GM18951 (cell line): Measurements from ENCODE around the gene FGF14.

Experiments used
- POLR2A ChIP-seq: IDR thresholded peaks from 4 replicates; pipeline ENCODE4 v1.6.1; 2011; ENCODE audit warnings: mild to moderate bottlenecking; ENCODE audit not compliant: insufficient read length, insufficient read depth; ENCODE audit errors: extremely low read depth
- in situ Hi-C: fragments of 300-500 bp; cut with MboI; formaldehyde crosslinking; loops from one replicate; pipeline ENCODE4 v1.12.0; 2022; ENCODE audit warnings: low sequenced_read_pairs, mixed read lengths, inconsistent platforms; ENCODE audit not compliant: unreplicated experiment

FGF14 gene

DNA sequence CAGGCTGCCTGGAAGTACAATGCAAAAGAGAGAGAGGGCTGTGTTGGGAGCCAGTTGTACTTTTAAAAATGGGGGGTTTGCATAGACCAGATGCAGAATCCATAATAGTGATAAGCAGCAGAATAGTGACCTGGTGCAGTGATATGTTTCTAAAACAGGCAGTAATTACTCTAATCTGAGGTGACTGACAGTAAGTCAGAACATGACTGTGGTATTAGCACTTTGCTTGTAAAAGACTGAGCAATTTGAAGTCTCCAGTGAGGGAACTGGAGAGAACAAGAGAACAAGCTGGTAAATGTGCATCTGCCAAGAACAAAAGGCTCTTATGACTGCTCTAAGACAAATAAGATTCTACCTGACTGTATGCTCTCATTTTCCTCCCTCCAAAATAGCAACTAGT, 565.9 kb downstream of the FGF14 start:
- no peak for TF ChIP-seq POLR2A
- in situ Hi-C loops: no loop called here

DNA sequence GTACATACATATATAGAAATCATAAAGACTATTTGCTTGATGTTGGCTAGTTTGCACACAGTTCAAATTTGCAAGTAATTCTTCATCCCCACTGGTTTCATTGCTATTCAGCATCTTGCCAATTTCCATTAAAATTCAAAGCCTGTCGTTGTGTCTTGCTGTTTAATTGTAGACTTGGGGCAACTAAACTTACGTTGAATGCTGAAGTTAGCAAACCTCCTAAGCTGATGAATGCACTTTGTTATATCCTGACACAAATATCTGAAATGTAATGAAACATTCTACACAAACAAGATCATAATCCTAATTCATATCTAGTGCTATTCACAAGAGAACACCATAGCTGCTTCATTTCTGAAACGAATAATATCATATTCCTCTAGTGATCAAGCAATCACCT, 568.2 kb downstream of the FGF14 start:
- in situ Hi-C loops: no loop called here
- TF ChIP-seq POLR2A: no peak

DNA sequence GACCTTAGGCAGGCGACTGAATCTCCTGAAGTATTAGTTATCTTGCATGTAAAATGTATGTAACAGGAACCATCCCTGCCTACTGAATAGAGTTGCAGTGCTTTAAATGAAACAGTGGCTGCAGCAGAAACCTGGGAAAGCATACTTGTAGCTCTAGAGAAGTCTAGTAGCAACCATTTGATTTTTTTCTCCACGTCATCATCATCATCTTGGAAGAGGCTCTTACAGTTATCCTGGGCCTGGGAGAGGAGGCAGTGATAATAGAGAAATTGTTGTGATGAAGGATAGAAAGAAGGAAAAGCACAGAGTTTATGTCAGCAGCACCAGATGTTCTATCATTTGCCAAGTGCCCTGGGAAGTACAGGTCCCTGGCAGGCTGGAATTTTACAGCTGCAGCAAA, 571.8 kb downstream of the FGF14 start:
- no peak for TF ChIP-seq POLR2A
- in situ Hi-C loops: no loop called here

DNA sequence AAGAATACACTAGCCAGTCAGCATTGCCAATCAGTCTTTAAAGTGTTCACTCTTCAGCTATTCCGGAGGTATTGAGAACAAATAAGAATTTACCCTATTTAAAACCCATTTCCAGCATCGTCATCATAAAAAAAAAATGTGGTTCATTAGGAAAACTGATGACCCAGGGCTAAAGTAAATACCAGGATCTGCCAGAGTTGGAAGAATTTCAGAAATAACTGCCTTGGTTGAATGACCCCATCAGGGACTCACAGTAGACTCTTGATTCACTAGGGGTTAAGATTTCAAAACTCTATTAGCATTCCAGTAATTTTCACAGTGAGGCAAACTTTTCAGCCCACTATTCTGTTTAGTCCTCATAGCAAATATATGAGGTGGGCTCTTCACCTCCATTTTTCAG, 572.4 kb downstream of the FGF14 start:
- in situ Hi-C loops: no loop called here
- TF ChIP-seq POLR2A: no peak

DNA sequence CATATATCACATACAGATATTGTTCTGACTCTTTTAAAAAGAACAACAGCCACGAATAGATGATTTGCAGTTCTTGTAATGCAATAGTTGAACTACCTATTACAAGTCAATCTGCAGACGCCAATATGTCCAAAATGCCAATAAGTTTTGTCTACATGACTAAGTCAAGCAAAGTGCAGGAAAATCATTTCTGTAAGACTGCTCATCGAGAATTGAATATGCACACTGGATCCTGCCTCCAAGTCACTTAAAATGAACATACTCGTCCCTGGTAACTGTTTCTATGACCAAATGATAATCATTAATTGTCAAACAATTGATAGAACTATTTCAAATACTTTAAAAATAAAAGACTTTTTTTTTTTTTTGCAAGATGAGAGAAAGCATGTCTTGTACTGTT, 573.7 kb downstream of the FGF14 start:
- in situ Hi-C loops: no loop called here
- TF ChIP-seq POLR2A: no peak

DNA sequence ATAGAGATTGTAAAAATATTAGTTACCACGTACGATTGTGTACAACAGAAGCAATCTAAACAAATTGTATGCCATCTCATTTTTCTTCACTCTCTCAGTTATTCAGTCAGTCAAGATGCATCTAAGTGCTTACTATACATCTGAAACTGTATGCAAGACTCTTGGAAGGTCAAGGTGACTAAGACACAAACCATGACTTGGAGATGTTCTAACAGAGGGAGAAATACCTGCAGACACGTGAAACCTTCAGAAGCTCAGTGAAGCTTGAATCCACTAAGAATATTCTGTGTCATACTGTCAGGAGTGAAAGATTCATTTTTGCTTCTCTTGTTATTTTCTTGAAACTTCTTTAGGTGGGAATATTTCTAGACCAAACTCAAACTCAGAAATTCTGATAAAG, 584.0 kb downstream of the FGF14 start:
- no peak for TF ChIP-seq POLR2A
- in situ Hi-C loops: no loop called here

DNA sequence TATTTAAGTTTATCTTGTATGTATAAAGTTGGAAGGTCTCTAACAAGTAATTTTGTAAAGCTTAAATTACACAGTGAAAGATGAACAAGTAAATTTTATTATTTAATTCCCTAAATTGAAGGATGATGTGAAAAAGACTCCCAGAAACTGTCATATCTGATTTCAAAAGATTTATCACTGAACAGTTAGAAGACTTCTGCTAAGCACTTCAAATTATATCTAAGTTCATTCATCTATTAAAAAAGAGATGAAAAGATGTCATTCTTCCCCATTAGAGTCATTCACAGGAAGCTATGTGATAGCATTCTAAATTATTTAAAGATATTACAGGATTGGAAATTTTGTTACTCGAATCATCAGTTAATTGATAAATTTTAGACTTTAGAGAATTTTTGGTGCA, 590.0 kb downstream of the FGF14 start:
- in situ Hi-C loops: no loop called here
- TF ChIP-seq POLR2A: no peak

DNA sequence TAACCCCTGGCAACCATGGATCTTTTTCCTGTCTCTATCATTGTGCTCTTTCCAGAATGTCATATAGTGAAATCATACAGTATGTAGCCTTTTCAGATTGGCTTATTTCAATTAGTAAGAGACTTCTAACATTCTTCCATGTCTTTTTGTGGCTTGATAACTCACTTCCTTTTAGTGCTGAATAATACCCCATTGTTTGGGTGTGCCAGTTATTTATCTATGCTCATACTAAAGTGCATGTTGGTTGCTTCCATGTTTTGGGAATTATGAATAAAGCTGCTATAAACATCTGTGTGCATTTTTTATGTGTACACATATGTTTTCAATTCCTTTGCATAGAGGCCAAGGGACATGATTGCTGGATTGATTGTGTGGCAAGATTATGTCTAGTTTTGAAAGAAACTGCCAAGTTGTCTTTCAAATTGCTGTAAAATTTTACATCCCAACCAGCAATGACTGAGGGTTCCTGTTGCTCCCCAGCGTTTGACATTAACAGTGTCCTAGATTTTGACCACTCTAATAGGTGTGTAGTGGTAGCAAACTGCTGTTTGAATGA, 590.5 kb downstream of the FGF14 start:
- in situ Hi-C loops: no loop called here
- no peak for TF ChIP-seq POLR2A

DNA sequence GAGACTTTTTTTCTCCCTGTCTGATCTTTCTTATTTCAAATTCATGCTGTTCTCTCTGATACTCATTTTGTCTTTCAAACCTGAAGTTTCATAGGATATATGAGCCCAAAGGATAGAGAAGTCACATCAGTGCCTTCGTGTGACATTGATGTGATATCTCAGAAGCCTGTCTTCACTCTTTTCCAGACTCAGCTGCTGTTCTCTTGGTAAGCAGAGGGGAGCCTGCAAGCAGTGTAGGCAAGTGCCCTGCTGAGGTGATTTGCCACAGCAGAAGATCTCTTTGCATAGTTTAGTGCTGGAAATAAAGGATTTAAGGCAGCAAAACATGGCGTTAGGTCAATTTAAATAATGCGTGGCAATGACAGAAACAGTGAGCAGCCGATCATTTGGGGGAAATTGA, 602.7 kb downstream of the FGF14 start:
- no peak for TF ChIP-seq POLR2A
- in situ Hi-C loops: no loop called here

DNA sequence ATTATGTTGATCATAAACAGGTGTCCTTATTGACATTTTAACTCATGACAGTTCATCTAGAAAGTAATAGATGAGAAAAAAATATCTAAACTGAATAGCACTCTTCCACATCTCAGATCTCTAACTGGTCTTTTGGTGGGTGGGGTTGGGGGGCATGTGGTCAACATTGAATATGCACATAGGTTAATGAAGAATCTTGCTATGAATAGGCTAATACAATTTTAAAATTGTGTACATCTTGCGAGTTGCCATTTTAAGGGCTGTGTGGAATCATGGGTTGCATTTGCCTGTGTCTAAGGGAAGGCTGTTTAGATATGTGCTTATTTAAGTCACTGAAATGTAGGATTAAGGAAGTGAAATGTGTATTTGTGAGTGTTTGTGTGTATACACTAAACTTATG, 603.4 kb downstream of the FGF14 start:
- TF ChIP-seq POLR2A: no peak
- in situ Hi-C loops: no loop called here

DNA sequence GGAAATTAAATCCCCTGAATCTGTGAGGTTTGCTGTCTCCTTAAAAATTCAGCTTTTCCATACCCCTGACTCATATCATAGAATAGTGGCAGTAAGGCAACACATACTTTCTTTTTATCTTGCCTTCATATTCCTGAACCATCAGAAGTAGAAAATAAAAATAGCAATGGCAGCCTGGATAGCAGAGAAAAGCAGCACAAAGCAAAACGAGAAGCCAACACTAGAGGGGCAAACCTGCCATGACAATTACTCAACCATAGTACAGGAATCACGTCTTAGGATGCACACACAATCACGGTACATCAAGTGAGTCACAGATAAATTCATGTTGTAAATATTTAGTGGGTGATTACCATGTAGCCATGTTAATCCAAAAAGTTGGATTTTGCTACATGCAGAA, 606.4 kb downstream of the FGF14 start:
- in situ Hi-C loops: no loop called here
- no peak for TF ChIP-seq POLR2A

DNA sequence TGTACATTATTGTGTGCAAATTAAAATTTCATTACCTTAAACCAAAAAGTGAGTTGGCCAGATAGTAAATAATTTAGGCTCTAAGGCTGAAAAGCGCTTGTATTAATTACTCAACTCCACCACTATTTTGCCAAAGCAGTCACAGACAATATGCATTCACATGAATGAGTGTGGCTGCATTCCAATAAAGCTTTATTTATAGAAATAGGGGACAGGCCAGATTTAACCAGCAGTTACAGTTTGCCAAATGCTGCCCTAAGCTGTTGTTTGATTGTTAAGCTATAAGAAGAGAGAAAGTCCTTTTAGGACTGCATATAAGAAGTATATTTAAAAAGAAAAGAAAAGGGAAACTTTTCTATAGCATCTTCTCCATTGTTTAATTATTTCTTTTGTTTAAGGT, 606.8 kb downstream of the FGF14 start:
- no peak for TF ChIP-seq POLR2A
- in situ Hi-C loops: no loop called here

DNA sequence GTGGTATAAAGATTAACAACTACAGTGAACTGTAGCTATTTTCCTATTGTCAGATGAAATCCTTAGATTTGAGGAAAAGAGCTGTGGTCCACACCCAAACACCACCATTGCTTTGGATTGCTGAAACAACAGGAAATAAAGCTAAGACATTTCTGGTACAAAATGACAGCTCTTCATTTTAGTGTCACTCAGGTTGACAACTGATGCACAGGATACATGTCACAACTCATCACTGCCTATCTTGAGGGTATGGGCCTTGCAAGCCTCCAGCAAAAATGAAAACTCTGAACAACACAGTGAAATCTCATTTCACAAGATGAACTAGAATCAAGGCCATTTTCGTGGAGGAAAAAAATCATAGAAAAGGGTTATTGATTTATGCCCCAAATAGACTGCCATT, 609.7 kb downstream of the FGF14 start:
- in situ Hi-C loops: no loop called here
- TF ChIP-seq POLR2A: no peak

DNA sequence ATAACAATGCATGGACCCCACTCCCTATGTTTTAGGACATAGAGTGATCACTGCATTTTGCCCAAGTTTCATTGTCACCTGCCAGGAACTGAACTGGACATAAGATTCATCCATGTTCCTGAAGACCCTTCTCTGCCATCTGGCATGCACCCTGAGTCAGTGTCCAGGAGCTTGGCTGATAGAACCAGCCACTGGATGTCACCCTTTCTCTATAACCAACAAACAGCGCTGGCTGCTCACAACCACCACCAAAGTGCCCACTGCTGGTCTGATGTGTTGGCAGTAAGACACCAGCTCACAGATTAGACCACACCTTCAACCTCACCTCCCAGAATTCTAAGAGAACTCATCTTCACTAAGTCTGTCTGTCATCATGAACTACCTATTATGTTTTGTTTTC, 616.0 kb downstream of the FGF14 start:
- no peak for TF ChIP-seq POLR2A
- in situ Hi-C loops: no loop called here

DNA sequence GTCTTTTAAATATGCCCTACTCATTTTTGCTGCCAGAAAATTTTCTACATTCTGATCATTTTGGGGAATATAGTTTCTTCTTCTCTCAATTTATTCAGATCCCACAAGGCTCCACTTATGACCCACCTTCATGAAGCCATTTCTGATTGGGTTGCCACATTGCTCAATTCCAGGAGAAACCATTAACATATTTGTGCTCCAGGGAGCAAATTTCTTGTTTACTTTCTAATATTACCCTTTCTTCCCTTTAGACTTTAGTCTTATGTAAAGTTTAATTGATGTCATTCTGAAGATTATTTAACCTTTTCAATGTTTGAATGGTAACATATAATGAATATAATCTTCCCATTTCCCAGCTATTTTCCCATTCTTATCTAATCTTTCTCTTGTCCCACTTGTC, 617.5 kb downstream of the FGF14 start:
- no peak for TF ChIP-seq POLR2A
- in situ Hi-C loops: no loop called here
